ENCODE measurements around the gene NRM. TPM values are rescaled to one million over a fixed set of nuclear protein-coding genes. Genes with fewer than 3 reads are reported as not detected.

NRM gene
- total RNA-seq, 1 experiment from 2014 or later, result 4.6 TPM

DNA sequence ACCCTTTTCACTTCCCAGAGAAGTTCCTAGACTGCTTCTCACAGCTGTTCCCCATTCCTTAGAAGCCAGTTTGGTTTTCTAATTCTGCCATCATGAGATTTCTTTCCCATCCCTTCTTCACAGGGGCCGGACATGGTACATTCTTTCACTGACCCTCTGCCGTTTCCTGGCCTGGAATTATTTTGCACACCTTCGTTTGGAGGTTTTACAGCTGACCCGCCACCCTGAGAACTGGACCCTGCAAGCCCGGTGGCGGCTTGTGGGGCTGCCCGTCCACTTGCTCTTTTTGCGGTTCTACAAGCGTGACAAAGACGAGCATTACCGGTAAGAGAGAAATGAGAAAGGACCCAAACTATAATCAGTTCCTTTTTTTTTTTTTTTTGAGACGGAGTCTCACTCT lies 39.6 kb downstream of the NRM start:
- no peak for DNase-seq (ENCODE audit: low read depth, low spot score)
- in situ Hi-C loops (cut with HindIII; ENCODE audit: low pct_unique_long_range_greater_than_20kb, low sequenced_read_pairs), result no loop called here

DNA sequence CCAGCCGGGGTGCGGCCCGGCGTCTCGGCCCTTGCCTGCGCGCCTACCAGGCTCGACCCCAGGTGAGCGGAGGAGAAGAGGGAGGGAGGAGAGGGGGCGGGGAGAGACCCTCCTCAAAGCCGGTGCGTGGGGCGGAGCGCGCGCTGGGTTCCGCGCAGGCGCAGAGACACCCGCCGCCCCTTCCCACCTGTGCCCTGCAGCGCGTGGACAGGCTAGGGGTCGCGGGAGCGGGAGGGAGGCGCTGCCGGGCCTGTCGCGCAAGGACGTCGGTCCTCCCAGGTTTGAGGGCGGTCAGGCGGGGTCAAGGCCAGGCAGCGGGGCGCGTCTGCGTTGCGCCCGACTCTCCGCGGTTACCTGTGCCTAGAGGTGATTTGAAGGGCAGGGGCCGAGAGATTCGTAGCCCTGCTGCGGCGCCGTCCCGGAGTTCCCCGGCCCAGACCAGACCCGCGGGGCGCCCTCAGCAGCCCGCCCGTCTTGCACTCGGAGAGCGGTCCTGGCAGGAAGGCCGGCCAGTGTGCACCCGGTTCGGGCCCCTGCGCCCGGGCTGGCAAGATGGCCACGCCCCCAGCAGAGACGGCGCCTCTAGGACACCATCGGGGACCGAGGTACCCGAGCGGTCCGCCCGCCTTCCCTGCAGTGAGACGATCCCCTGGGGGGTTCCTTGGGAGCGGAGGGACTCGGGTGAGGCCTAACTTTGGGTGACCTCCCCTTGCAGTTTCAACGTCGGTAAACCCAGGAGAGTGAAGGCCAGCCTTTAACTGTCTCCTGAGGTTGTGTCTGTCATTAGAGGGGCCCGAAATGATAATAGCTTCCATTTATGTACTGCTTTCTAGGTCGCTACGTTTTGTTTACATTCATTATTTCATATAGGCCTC lies 43.3 kb downstream of the NRM start:
- in situ Hi-C loops (cut with HindIII; ENCODE audit: low pct_unique_long_range_greater_than_20kb, low sequenced_read_pairs), result no loop called here
- DNase-seq (ENCODE audit: low read depth, low spot score), result peak; percentile 59

DNA sequence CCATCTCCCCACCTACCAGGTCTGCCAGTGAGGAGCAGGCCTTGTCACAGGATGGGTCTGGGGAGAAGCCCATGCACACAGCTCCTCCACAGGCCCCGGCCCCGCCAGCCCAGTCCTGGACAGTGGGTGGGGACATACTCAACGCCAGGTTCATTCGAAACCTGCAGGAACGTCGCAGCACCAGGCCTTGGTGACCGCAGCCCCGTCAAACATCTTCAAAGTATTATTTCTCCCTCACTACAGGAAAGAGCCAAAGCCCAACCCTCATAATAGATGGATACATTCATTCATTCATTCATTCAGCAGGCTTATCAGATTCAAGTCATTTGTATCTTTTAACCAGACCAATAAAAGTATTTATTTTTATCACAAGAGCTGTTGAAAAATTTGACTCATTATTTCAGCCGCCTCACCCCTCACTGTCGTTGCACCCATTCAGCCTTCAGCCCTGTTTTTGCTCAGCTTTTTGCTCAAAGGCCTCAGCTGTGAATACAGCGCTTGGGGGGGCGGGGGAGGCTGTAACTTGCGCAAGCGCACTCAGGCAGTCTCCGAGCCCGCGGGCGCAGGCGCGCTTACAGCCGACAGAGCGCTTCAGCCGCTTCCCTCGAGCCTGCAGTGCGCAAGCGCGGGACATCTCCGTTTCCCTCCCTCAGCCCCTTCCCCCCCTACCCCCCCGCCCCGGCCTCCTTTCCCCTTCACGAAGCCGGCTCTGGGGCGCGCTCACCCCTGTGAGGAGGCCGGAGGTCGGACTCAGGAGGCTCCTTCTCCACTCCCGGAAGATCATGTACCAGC lies 44.1 kb downstream of the NRM start, which contains the start of gene C6orf136:
C6orf136 (plus strand) TSS at position 684 of the 792 bp plus-strand sequence; CDS start at position 783, 99 bp downstream.
- peak; percentile 93 for DNase-seq (ENCODE audit: low read depth, low spot score)
- in situ Hi-C loops (cut with HindIII; ENCODE audit: low pct_unique_long_range_greater_than_20kb, low sequenced_read_pairs), result no loop called here

DNA sequence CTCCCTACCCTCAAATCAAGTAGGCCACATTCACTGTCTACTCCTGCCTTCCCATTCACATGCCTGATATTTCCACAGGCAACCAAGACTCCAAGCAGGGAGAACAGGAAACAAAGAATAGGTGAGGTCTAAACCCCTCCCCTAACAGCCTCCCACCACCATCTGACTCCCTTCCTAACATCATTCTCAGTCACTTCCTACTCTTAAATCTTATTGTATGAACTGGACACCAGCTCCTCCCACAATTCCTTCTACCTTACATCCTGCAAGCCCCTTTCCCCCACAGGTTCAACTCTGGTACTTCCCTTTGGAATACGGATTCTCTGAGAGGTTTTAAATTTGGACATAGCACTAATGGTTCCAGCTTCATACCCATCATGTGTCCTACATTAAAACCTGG lies 44.8 kb downstream of the NRM start:
- in situ Hi-C loops (cut with HindIII; ENCODE audit: low pct_unique_long_range_greater_than_20kb, low sequenced_read_pairs), result no loop called here
- DNase-seq (ENCODE audit: low read depth, low spot score), result no peak

DNA sequence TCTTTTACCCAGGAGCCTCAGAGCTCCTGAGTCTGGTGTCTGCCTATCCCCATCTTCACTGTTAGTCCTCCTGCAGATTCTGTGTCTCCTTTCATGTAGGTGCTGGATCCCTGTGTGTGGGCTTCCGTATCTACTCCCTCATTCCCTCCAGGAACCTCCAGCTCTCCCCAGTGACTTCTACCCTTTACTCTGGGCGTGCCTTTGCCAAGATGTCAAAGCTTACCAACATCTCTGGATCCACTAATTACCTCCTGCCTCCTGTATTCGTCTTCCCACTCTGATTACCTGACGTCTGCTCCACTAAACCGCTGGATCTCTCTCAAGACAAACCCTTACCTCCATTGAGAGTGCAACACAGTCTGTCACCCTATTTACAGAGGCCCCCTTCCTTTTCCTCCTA lies 46.0 kb downstream of the NRM start:
- DNase-seq (ENCODE audit: low read depth, low spot score), result no peak
- in situ Hi-C loops (cut with HindIII; ENCODE audit: low pct_unique_long_range_greater_than_20kb, low sequenced_read_pairs), result no loop called here

DNA sequence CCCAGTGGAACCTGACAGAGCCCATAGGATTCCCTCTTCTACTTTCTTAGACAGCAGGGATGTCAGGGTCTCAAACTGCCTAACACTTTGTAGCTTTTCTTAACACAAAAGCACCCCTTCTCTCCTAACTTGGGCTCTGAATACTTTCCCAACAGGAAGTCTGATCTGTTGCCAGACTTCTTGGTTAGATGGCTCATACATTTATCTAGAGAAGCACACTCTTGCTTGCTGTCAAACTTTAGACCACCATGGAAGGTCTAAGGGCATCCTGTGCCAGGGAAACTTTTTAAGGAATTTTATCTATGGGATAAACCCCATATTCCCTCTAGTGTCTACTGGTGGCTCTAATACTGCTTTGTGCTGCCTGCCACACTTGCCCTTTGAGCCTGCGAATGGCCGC lies 47.1 kb downstream of the NRM start:
- DNase-seq (ENCODE audit: low read depth, low spot score), result no peak
- in situ Hi-C loops (cut with HindIII; ENCODE audit: low pct_unique_long_range_greater_than_20kb, low sequenced_read_pairs), result no loop called here

DNA sequence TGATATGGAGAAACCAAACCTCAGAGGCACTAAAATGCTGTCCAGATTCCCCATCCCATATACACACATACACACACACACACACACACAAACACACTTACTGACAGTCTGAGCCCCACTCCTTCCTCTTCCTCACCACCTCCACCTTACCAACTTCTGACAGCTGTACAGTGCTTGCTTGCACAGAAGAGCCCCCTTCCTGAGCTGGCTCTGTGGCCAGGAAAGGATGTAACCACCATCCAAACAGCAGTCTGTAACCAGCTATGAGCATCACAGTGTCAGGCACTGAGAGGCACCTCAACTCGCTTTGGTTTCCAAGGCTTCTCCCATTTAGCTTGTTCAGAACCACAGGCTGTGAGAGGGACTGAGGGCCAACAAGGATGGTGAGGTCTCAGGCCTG lies 49.7 kb downstream of the NRM start:
- DNase-seq (ENCODE audit: low read depth, low spot score), result no peak
- in situ Hi-C loops (cut with HindIII; ENCODE audit: low pct_unique_long_range_greater_than_20kb, low sequenced_read_pairs), result no loop called here

DNA sequence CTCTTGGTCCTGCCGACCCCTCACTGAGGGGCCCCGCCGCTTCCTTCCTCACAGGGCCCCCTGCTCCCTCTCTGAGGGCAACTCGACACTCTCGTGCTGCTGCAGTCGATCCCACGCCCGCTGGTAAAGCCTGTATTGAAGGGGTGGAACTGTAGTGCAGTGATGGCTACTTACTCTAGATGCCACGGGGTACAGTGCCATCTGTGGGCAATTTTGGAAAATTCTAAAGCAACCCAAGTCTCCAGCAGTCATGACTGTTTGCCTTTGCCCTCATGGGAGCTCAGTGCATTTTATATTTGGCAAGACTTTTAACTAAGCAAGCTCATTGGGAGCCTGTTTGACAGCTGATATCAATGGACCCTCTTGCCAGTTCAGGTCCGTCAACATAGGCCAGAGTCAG lies 50.3 kb downstream of the NRM start:
- in situ Hi-C loops (cut with HindIII; ENCODE audit: low pct_unique_long_range_greater_than_20kb, low sequenced_read_pairs), result no loop called here
- peak; percentile 41 for DNase-seq (ENCODE audit: low read depth, low spot score)

Small RNA genes within 50 kb of the gene (small RNA-seq; reads per million reads assigned to genes)
- 0 reads per million in 2 experiments for gene RF00019

Other genes starting within 250 kb of the NRM start
- 174 and 181 TPM in 2 replicates for gene HLA-E, start 201.5 kb downstream of the NRM start, total RNA-seq (2014; rRNA removed; shearing (Covaris generic))
- 39.6 TPM in 2 replicates for gene GNL1, start 134.5 kb downstream of the NRM start, total RNA-seq (2014; rRNA removed; shearing (Covaris generic))
- 8.0 and 8.5 TPM in 2 replicates for gene PRR3, start 133.7 kb downstream of the NRM start, total RNA-seq (2014; rRNA removed; shearing (Covaris generic))
- 44.5 and 50.0 TPM in 2 replicates for gene ABCF1, start 119.5 kb downstream of the NRM start, total RNA-seq (2014; rRNA removed; shearing (Covaris generic))
- 52.4 and 54.1 TPM in 2 replicates for gene PPP1R10, start 73.7 kb downstream of the NRM start, total RNA-seq (2014; rRNA removed; shearing (Covaris generic))
- 126 and 141 TPM in 2 replicates for gene MRPS18B, start 73.1 kb downstream of the NRM start, total RNA-seq (2014; rRNA removed; shearing (Covaris generic))
- gene ATAT1, start 64.1 kb downstream of the NRM start, total RNA-seq (2014; rRNA removed; shearing (Covaris generic)), result 1.8 and 3.9 TPM in 2 replicates
- 4.5 and 5.2 TPM in 2 replicates for gene C6orf136, start 43.9 kb downstream of the NRM start, total RNA-seq (2014; rRNA removed; shearing (Covaris generic))
- gene DHX16, start 18.0 kb downstream of the NRM start, total RNA-seq (2014; rRNA removed; shearing (Covaris generic)), result 38.3 and 41.6 TPM in 2 replicates
- gene PPP1R18, start 4.3 kb downstream of the NRM start, total RNA-seq (2014; rRNA removed; shearing (Covaris generic)), result 15.5 and 18.5 TPM in 2 replicates
- 5.0 and 12.0 TPM in 2 replicates for gene MDC1, start 26.3 kb upstream of the NRM start, total RNA-seq (2014; rRNA removed; shearing (Covaris generic))
- 457 and 505 TPM in 2 replicates for gene TUBB, start 29.4 kb upstream of the NRM start, total RNA-seq (2014; rRNA removed; shearing (Covaris generic))
- 159 and 182 TPM in 2 replicates for gene FLOT1, start 51.7 kb upstream of the NRM start, total RNA-seq (2014; rRNA removed; shearing (Covaris generic))
- 143 and 149 TPM in 2 replicates for gene IER3, start 53.6 kb upstream of the NRM start, total RNA-seq (2014; rRNA removed; shearing (Covaris generic))
- gene DDR1, start 193.5 kb upstream of the NRM start, total RNA-seq (2014; rRNA removed; shearing (Covaris generic)), result 33.2 and 34.1 TPM in 2 replicates
- 16.3 and 18.0 TPM in 2 replicates for gene GTF2H4, start 217.2 kb upstream of the NRM start, total RNA-seq (2014; rRNA removed; shearing (Covaris generic))
- gene VARS2, start 223.3 kb upstream of the NRM start, total RNA-seq (2014; rRNA removed; shearing (Covaris generic)), result 36.5 and 44.1 TPM in 2 replicates
- not detected in 2 replicates for gene SFTA2, start 241.2 kb upstream of the NRM start, total RNA-seq (2014; rRNA removed; shearing (Covaris generic))
- gene MUCL3, start 250.0 kb upstream of the NRM start, total RNA-seq (2014; rRNA removed; shearing (Covaris generic)), result not detected in 2 replicates

Data from SK-MEL-5 (cell line).